IMR-90 (cell line): ENCODE data around the gene BRSK1. TPM values are rescaled to one million over a fixed set of nuclear protein-coding genes. Genes with fewer than 3 reads are reported as not detected.

Source experiments
- ATAC-seq: fragments of 200-7000 bp; cut with Tn5 transposase; 2 replicates; pipeline ENCODE4 v1.9.1; 2020; ENCODE audit warnings: low read depth, mild to moderate bottlenecking, moderate library complexity
- BruUV-seq: library from RNA; stranded (reverse); fragments of 400-500 nt; replicated peaks from 2 replicates; lab custom pipeline; 2021; lab: Mats Ljungman, UMichigan
- CTCF ChIA-PET: fragments of 300-600 bp; formaldehyde crosslinking; extraction: SDS; loops from one replicate; lab custom pipeline; 2021; ENCODE audit warnings: antibody characterized with exemption; lab: Yijun Ruan, JAX
- POLR2A ChIA-PET: fragments of 300-600 bp; sonication (Branson Sonifier 250); formaldehyde crosslinking; loops from one replicate; lab custom pipeline; 2022; ENCODE audit warnings: antibody characterized with exemption; ENCODE audit not compliant: unreplicated experiment; lab: Charles Lee
- DNase-seq: peaks from one replicate; pipeline ENCODE4 v3.0.0; 2013
- H2AFZ ChIP-seq: replicated peaks from 2 replicates; pipeline ENCODE3; 2013; ENCODE audit warnings: low read length, mild to moderate bottlenecking; ENCODE audit not compliant: poor library complexity
- H2AK5ac ChIP-seq: 2 replicates; pipeline ENCODE4 v1.6.1; 2013; ENCODE audit warnings: low read depth, low read length, inconsistent platforms
- H2AK9ac ChIP-seq: replicated peaks from 2 replicates; pipeline ENCODE3; 2013; ENCODE audit warnings: mild to moderate bottlenecking, low read depth, low read length, moderate library complexity; ENCODE audit not compliant: poor library complexity
- H2BK120ac ChIP-seq: 2 replicates; pipeline ENCODE4 v1.6.1; 2013; ENCODE audit warnings: low read depth, low read length, inconsistent platforms
- H2BK15ac ChIP-seq: 3 replicates; pipeline ENCODE4 v1.6.1; 2013; ENCODE audit warnings: low read depth, low read length, inconsistent platforms
- H2BK20ac ChIP-seq: 2 replicates; pipeline ENCODE4 v1.6.1; 2013; ENCODE audit warnings: low read depth, mild to moderate bottlenecking, inconsistent platforms, low read length, moderate library complexity
- H2BK5ac ChIP-seq: 2 replicates; pipeline ENCODE4 v1.6.1; 2013; ENCODE audit warnings: mild to moderate bottlenecking, low read depth, low read length, inconsistent platforms; ENCODE audit not compliant: poor library complexity, severe bottlenecking
- H3K14ac ChIP-seq: replicated peaks from 2 replicates; pipeline ENCODE4 v1.6.1; 2013; ENCODE audit warnings: low read depth, low read length, inconsistent platforms
- H3K18ac ChIP-seq: 2 replicates; pipeline ENCODE4 v1.6.1; 2013; ENCODE audit warnings: low read depth, low read length, control low read depth
- H3K23ac ChIP-seq: 2 replicates; pipeline ENCODE4 v1.6.1; 2013; ENCODE audit warnings: low read depth, low read length, inconsistent platforms
- H3K27ac ChIP-seq: 2 replicates; pipeline ENCODE4 v1.5.1; 2013; ENCODE audit warnings: mild to moderate bottlenecking, control low read depth, low read length; ENCODE audit not compliant: insufficient read depth
- H3K27me3 ChIP-seq: 2 replicates; pipeline ENCODE4 v1.6.1; 2013; ENCODE audit warnings: low read length; ENCODE audit not compliant: control insufficient read depth, insufficient read depth
- H3K36me3 ChIP-seq: 2 replicates; pipeline ENCODE4 v1.6.1; 2013; ENCODE audit warnings: low read length, mixed read lengths; ENCODE audit not compliant: control insufficient read depth, insufficient read depth
- H3K4ac ChIP-seq: 2 replicates; pipeline ENCODE4 v1.6.1; 2013; ENCODE audit warnings: low read depth, low read length, inconsistent platforms
- H3K4me1 ChIP-seq: 2 replicates; pipeline ENCODE4 v1.6.1; 2013; ENCODE audit warnings: low read length, mixed read lengths; ENCODE audit not compliant: control insufficient read depth, insufficient read depth
- H3K4me2 ChIP-seq: 2 replicates; pipeline ENCODE4 v1.6.1; 2013; ENCODE audit warnings: low read depth, mild to moderate bottlenecking, control low read depth, low read length, moderate library complexity
- H3K4me3 ChIP-seq: 2 replicates; pipeline ENCODE4 v1.5.1; 2013; ENCODE audit warnings: low read depth, mild to moderate bottlenecking, control low read depth, low read length, moderate library complexity; ENCODE audit not compliant: insufficient read depth
- H3K56ac ChIP-seq: 2 replicates; pipeline ENCODE4 v1.6.1; 2013; ENCODE audit warnings: low read length, inconsistent platforms; ENCODE audit not compliant: insufficient read depth; ENCODE audit errors: extremely low read depth
- H3K79me1 ChIP-seq, 2 experiments: 2 replicates each; pipeline ENCODE4 v1.6.1; 2013; ENCODE audit warnings: low read length in 2 of 2, inconsistent platforms in 1 of 2, low read depth in 1 of 2
- H3K9ac ChIP-seq: 2 replicates; pipeline ENCODE4 v1.6.1; 2013; ENCODE audit warnings: low read depth, low read length, control low read depth
- H3K9me1 ChIP-seq: 2 replicates; pipeline ENCODE4 v1.6.1; 2013; ENCODE audit warnings: low read length, inconsistent platforms; ENCODE audit not compliant: insufficient read depth
- H3K9me3 ChIP-seq: 2 replicates; pipeline ENCODE4 v1.6.1; 2013; ENCODE audit warnings: low read length; ENCODE audit not compliant: control insufficient read depth, insufficient read depth
- H4K20me1 ChIP-seq: 2 replicates; pipeline ENCODE4 v1.6.1; 2013; ENCODE audit warnings: low read length, inconsistent platforms; ENCODE audit not compliant: insufficient read depth
- H4K5ac ChIP-seq: 2 replicates; pipeline ENCODE4 v1.6.1; 2013; ENCODE audit warnings: mild to moderate bottlenecking, low read depth, low read length, control low read depth
- H4K8ac ChIP-seq, 2 experiments: 2 replicates each; pipeline ENCODE4 v1.6.1; 2013; ENCODE audit warnings: low read depth in 2 of 2, low read length in 2 of 2, control low read depth in 1 of 2, inconsistent platforms in 1 of 2
- H4K91ac ChIP-seq: 2 replicates; pipeline ENCODE4 v1.6.1; 2013; ENCODE audit warnings: low read depth, low read length, inconsistent platforms; ENCODE audit not compliant: insufficient read depth
- BHLHE40 ChIP-seq: fragments of 150-350 bp; IDR thresholded peaks from 2 replicates; pipeline ENCODE4 v1.6.1; 2016; ENCODE audit warnings: mild to moderate bottlenecking, low read depth, low read length
- CEBPB ChIP-seq: IDR thresholded peaks from 2 replicates; pipeline ENCODE4 v1.6.1; 2012; ENCODE audit warnings: low read depth, low read length, improper control_type of control experiment
- CHD1 ChIP-seq: IDR thresholded peaks from 2 replicates; pipeline ENCODE4 v1.6.1; 2012; ENCODE audit warnings: low read depth, low read length, improper control_type of control experiment
- CTCF ChIP-seq: conservative IDR thresholded peaks from 2 replicates; pipeline ENCODE4 v1.5.1; 2012; ENCODE audit warnings: mild to moderate bottlenecking, low read depth, low read length, improper control_type of control experiment
- ELK1 ChIP-seq: fragments of 150-350 bp; IDR thresholded peaks from 2 replicates; pipeline ENCODE4 v1.6.1; 2016; ENCODE audit warnings: low read depth, mild to moderate bottlenecking, low read length, moderate library complexity, borderline replicate concordance
- FOS ChIP-seq: fragments of 150-350 bp; IDR thresholded peaks from 2 replicates; pipeline ENCODE4 v1.6.1; 2016; ENCODE audit warnings: low read depth, low read length
- MAFK ChIP-seq: IDR thresholded peaks from 2 replicates; pipeline ENCODE4 v1.6.1; 2012; ENCODE audit warnings: low read depth, low read length, improper control_type of control experiment
- MAZ ChIP-seq: IDR thresholded peaks from 2 replicates; pipeline ENCODE4 v1.6.1; 2012; ENCODE audit warnings: low read depth, mild to moderate bottlenecking, low read length, improper control_type of control experiment, moderate library complexity, borderline replicate concordance
- MXI1 ChIP-seq: IDR thresholded peaks from 2 replicates; pipeline ENCODE4 v1.6.1; 2012; ENCODE audit warnings: low read depth, mild to moderate bottlenecking, low read length, moderate library complexity, borderline replicate concordance
- NFE2L2 ChIP-seq: fragments of 150-350 bp; IDR thresholded peaks from 2 replicates; pipeline ENCODE4 v1.6.1; 2016; ENCODE audit warnings: low read depth, mild to moderate bottlenecking, low read length
- POLR2A ChIP-seq: IDR thresholded peaks from 2 replicates; pipeline ENCODE4 v1.6.1; 2012; ENCODE audit warnings: mild to moderate bottlenecking, low read depth, low read length
- RAD21 ChIP-seq: IDR thresholded peaks from 2 replicates; pipeline ENCODE4 v1.6.1; 2012; ENCODE audit warnings: low read length, improper control_type of control experiment
- RCOR1 ChIP-seq: IDR thresholded peaks from 2 replicates; pipeline ENCODE4 v1.6.1; 2012; ENCODE audit warnings: mild to moderate bottlenecking, low read length, improper control_type of control experiment; ENCODE audit not compliant: insufficient replicate concordance
- RFX5 ChIP-seq: IDR thresholded peaks from 2 replicates; pipeline ENCODE4 v1.8.0; 2012; ENCODE audit warnings: low read depth, mild to moderate bottlenecking, low read length, moderate library complexity
- SMC3 ChIP-seq: fragments of 150-350 bp; IDR thresholded peaks from 2 replicates; pipeline ENCODE4 v1.6.1; 2016; ENCODE audit warnings: low read depth, mild to moderate bottlenecking, antibody characterized with exemption, low read length, moderate library complexity
- USF2 ChIP-seq: fragments of 150-350 bp; IDR thresholded peaks from 2 replicates; pipeline ENCODE4 v1.6.1; 2017; ENCODE audit warnings: mild to moderate bottlenecking, antibody characterized with exemption, low read length, low read depth
- WGBS, 2 experiments: methylation state at CpG; one replicate each; pipeline versions ENCODE4 v1.1.5 to v1.1.7; 2013; ENCODE audit warnings: missing lambda C conversion rate in 2 of 2; ENCODE audit not compliant: insufficient read length in 1 of 2; ENCODE audit errors: extremely low coverage in 2 of 2; 5-methylcytosine and 5-hydroxymethylcytosine counted together
- dilution Hi-C: fragments of 300-500 bp; cut with HindIII; formaldehyde crosslinking; loops from one replicate; pipeline ENCODE4 v1.14.3; 2018; ENCODE audit warnings: low sequenced_read_pairs; ENCODE audit not compliant: unreplicated experiment
- in situ Hi-C: fragments of 300-500 bp; cut with MboI; formaldehyde crosslinking; loops from 3 replicates; pipeline ENCODE4 v1.14.3; 2019; ENCODE audit warnings: low sequenced_read_pairs, inconsistent platforms, mixed read lengths
- intact Hi-C: fragments of 100-400 bp; cut with micrococcal nuclease; formaldehyde crosslinking; loops from 2 replicates; pipeline ENCODE4 v1.10.0; 2022
- polyA plus RNA-seq, 3 experiments: library from polyadenylated mRNA; depleted of rRNA; stranded (reverse); fragments of >200 nt; gene quantifications; 2 replicates each; pipeline ENCODE4 v1.2.3, GENCODE V29; 2012; ENCODE audit warnings: low replicate concordance in 1 of 3
- total RNA-seq: library from RNA; depleted of rRNA; stranded (reverse); fragments of >200 nt; gene quantifications from 2 replicates; pipeline ENCODE4 v1.2.3, GENCODE V29; 2012

Gene BRSK1
- total and polyA plus RNA-seq, 2 of the 4 experiments (the other 2 are of a cell fraction) = 2.5 to 22.3 TPM

GRCh38 chr19:55303477-55303876 lies 19.7 kb downstream of the BRSK1 start:
- BruUV-seq = no TSS peak
- no peak overlapping the region for H3K18ac ChIP-seq

More at GRCh38 chr19:55303477-55303876, 19.7 kb downstream of the BRSK1 start:
- CTCF ChIA-PET = no interaction called here
- Histone ChIP-seq H3K79me1 (no peaks in the 10 kb centered on the region), H3K4me1 (no peaks in the 10 kb centered on the region), H3K9me1 (no peaks in the 10 kb centered on the region), H2BK5ac (no peak overlapping the region), H3K56ac (no peak overlapping the region), H3K27me3 (no peaks in the 10 kb centered on the region), H3K27ac (no peak overlapping the region), H2BK15ac (no peak overlapping the region), H2AFZ (no peak overlapping the region), H4K20me1 (no peaks in the 10 kb centered on the region), H3K9me3 (no peaks in the 10 kb centered on the region), H3K23ac (no peak overlapping the region), H4K8ac (no peak overlapping the region), H3K36me3 (peaks cover 45% of the 10 kb centered on the region), H3K4ac (no peak overlapping the region), H3K4me3 (no peak overlapping the region), H2AK5ac (no peak overlapping the region), H3K4me2 (no peak overlapping the region), H4K91ac (no peak overlapping the region), H2BK120ac (no peak overlapping the region), H2AK9ac (no peak overlapping the region), H3K14ac (no peak overlapping the region), H4K5ac (no peak overlapping the region), H2BK20ac (no peak overlapping the region), H3K9ac (no peak overlapping the region)
- ATAC-seq = no peak
- 96% methylated on average over 7 of the region's 11 CpGs; no CpG with 5 or more reads in 1 of the 2 experiments for WGBS, 2 experiments
- TF ChIP-seq CEBPB (no peak), FOS (no peak), MAZ (no peak), BHLHE40 (no peak), POLR2A (no peak), SMC3 (no peak), ELK1 (no peak), NFE2L2 (no peak), MXI1 (no peak), CTCF (no peak), CHD1 (no peak), RFX5 (no peak), MAFK (no peak), RCOR1 (no peak), RAD21 (no peak), USF2 (no peak)
- dilution Hi-C loops = no loop called here
- POLR2A ChIA-PET = no interaction called here
- DNase-seq = no peak
- intact Hi-C loops = loop anchor here (5.0 kb wide), 1 partner anchor 84 kb away; the partner anchor contains the start of gene RPL28
- in situ Hi-C loops = no loop called here
